ENCODE results near the gene LYRM2. TPM values are rescaled to one million over a fixed set of nuclear protein-coding genes. Genes with fewer than 3 reads are reported as not detected.

The LYRM2 gene
- total RNA-seq, 1 experiment from 2014 or later: 10.5 TPM

DNA sequence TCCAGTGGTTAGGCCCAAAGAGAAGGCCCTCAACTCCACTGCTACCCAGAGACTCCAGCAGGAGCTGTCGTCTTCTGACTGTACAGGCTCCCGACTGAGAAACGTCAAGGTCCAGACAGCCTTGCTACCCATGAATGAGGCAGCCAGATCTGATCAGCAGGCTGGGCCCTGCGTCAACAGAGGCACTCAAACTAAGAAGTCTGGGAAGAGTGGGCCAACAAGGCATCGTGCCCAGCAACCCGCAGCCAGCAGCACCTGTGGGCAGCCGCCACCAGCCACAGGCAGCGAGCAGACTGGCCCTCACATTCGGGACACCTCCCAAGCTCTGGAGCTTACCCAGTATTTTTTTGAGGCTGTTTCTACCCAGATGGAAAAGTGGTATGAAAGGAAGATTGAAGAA is 8.1 kb downstream of the LYRM2 start:
- no peaks in the 10 kb centered on the region for H3K9me2 ChIP-seq (replicated peaks; ENCODE audit: low read length)
- no peaks in the 10 kb centered on the region for H3K9me3 ChIP-seq (ENCODE audit: low read length)
- H3K9ac ChIP-seq (ENCODE audit: low read length): no peak overlapping the region
- no peaks in the 10 kb centered on the region for H3K36me3 ChIP-seq (ENCODE audit: low read depth, low read length)
- CTCF ChIA-PET: no interaction called here
- intact Hi-C loops (cut with micrococcal nuclease): no loop called here
- no peaks in the 10 kb centered on the region for H3F3A ChIP-seq (ENCODE audit: low read length, unreplicated experiment)
- H4K20me1 ChIP-seq (ENCODE audit: low read length): no peaks in the 10 kb centered on the region
- TF ChIP-seq, protein P1, sequence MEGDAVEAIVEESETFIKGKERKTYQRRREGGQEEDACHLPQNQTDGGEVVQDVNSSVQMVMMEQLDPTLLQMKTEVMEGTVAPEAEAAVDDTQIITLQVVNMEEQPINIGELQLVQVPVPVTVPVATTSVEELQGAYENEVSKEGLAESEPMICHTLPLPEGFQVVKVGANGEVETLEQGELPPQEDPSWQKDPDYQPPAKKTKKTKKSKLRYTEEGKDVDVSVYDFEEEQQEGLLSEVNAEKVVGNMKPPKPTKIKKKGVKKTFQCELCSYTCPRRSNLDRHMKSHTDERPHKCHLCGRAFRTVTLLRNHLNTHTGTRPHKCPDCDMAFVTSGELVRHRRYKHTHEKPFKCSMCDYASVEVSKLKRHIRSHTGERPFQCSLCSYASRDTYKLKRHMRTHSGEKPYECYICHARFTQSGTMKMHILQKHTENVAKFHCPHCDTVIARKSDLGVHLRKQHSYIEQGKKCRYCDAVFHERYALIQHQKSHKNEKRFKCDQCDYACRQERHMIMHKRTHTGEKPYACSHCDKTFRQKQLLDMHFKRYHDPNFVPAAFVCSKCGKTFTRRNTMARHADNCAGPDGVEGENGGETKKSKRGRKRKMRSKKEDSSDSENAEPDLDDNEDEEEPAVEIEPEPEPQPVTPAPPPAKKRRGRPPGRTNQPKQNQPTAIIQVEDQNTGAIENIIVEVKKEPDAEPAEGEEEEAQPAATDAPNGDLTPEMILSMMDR (conservative IDR thresholded peaks at IDR 0.05; ENCODE audit: low read depth, low read length): no peak
- TF ChIP-seq EZH2phosphoT487 (IDR thresholded peaks at IDR 0.05; ENCODE audit: borderline replicate concordance, low read length) (no peak), EZH2 (IDR thresholded peaks at IDR 0.05; ENCODE audit: low read length, unreplicated experiment) (no peak)
- BruUV-seq (replicated peaks): no TSS peak
- no peaks in the 10 kb centered on the region for H3K4me1 ChIP-seq (ENCODE audit: insufficient read depth, low read length)
- DNase-seq (no peak), ATAC-seq (no peak)
- no peak overlapping the region for H3K27ac ChIP-seq (ENCODE audit: low read length)
- POLR2A ChIA-PET (ENCODE audit: unreplicated experiment): no interaction called here
- H3K4me3 ChIP-seq (ENCODE audit: low read length): no peak overlapping the region
- H3K4me2 ChIP-seq (ENCODE audit: low read length): no peak overlapping the region
- no peaks in the 10 kb centered on the region for H3K27me3 ChIP-seq (ENCODE audit: low read length)
- H3K79me2 ChIP-seq (ENCODE audit: low read length): no peaks in the 10 kb centered on the region
- H2AFZ ChIP-seq (ENCODE audit: low read length): no peak overlapping the region

DNA sequence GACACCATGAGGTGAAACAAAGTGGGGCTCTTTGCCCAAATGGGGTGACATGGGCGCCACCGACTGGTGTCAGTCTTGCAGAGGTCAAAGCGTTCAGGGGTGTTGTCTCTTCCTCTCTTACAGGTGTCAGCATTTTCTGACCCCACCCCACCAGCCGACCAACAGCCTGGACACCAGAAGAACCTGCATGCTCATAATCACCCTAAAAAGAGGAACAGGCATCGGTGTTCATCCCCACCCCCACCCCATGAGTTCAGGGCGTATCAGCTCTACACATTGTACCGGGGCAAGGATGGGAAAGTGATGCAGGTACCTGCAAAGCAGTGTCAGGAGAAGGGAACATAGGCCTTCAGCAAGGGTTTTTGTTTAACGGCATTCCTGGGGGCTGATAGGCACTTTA is 14.8 kb downstream of the LYRM2 start:
- Histone ChIP-seq H3F3A (ENCODE audit: low read length, unreplicated experiment) (no peaks in the 10 kb centered on the region), H3K4me1 (ENCODE audit: insufficient read depth, low read length) (no peaks in the 10 kb centered on the region), H3K79me2 (ENCODE audit: low read length) (no peaks in the 10 kb centered on the region), H3K9ac (ENCODE audit: low read length) (no peak overlapping the region), H3K4me3 (ENCODE audit: low read length) (no peak overlapping the region), H3K27me3 (ENCODE audit: low read length) (no peaks in the 10 kb centered on the region), H3K9me3 (ENCODE audit: low read length) (no peaks in the 10 kb centered on the region), H3K27ac (ENCODE audit: low read length) (no peak overlapping the region), H3K4me2 (ENCODE audit: low read length) (no peak overlapping the region), H3K36me3 (ENCODE audit: low read depth, low read length) (no peaks in the 10 kb centered on the region), H4K20me1 (ENCODE audit: low read length) (no peaks in the 10 kb centered on the region), H2AFZ (ENCODE audit: low read length) (no peak overlapping the region), H3K9me2 (replicated peaks; ENCODE audit: low read length) (no peaks in the 10 kb centered on the region)
- ATAC-seq (no peak), DNase-seq (no peak)
- CTCF ChIA-PET: no interaction called here
- BruUV-seq (replicated peaks): no TSS peak
- POLR2A ChIA-PET (ENCODE audit: unreplicated experiment): no interaction called here
- TF ChIP-seq EZH2phosphoT487 (IDR thresholded peaks at IDR 0.05; ENCODE audit: borderline replicate concordance, low read length) (no peak), EZH2 (IDR thresholded peaks at IDR 0.05; ENCODE audit: low read length, unreplicated experiment) (no peak)
- TF ChIP-seq, protein P1 (conservative IDR thresholded peaks at IDR 0.05; ENCODE audit: low read depth, low read length): no peak
- intact Hi-C loops (cut with micrococcal nuclease): no loop called here

DNA sequence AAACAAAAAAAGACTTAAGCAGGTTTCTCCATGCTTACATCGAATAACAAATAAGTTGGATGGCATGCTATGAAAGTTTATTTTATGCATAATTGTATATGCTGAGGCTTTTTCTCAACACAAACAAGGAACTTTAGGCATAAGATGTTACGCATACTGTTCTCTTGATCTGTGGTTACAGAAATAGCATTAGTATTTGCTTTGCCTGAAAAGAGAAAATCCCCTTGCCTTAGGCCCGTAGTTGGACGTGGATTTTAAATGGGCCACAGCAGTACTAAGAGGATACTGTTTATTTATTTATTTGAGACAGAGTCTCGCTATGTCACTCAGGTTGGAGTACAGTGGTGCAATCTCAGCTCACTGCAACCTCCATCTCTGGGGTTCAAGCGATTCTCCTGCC is 19.0 kb downstream of the LYRM2 start:
- Histone ChIP-seq H3K79me2 (ENCODE audit: low read length) (no peaks in the 10 kb centered on the region), H4K20me1 (ENCODE audit: low read length) (no peaks in the 10 kb centered on the region), H3K36me3 (ENCODE audit: low read depth, low read length) (no peaks in the 10 kb centered on the region), H3K4me2 (ENCODE audit: low read length) (no peak overlapping the region), H3K27ac (ENCODE audit: low read length) (no peak overlapping the region), H3K4me1 (ENCODE audit: insufficient read depth, low read length) (no peaks in the 10 kb centered on the region), H3K9ac (ENCODE audit: low read length) (no peak overlapping the region), H3K9me2 (replicated peaks; ENCODE audit: low read length) (no peaks in the 10 kb centered on the region), H3F3A (ENCODE audit: low read length, unreplicated experiment) (no peaks in the 10 kb centered on the region), H3K4me3 (ENCODE audit: low read length) (no peak overlapping the region), H3K9me3 (ENCODE audit: low read length) (no peaks in the 10 kb centered on the region), H2AFZ (ENCODE audit: low read length) (no peak overlapping the region), H3K27me3 (ENCODE audit: low read length) (no peaks in the 10 kb centered on the region)
- ChIA-PET CTCF (no interaction called here), POLR2A (ENCODE audit: unreplicated experiment) (no interaction called here)
- TF ChIP-seq, protein P1 (conservative IDR thresholded peaks at IDR 0.05; ENCODE audit: low read depth, low read length): no peak
- TF ChIP-seq EZH2 (IDR thresholded peaks at IDR 0.05; ENCODE audit: low read length, unreplicated experiment) (no peak), EZH2phosphoT487 (IDR thresholded peaks at IDR 0.05; ENCODE audit: borderline replicate concordance, low read length) (no peak)
- ATAC-seq (no peak), DNase-seq (no peak)
- intact Hi-C loops (cut with micrococcal nuclease): no loop called here
- no TSS peak for BruUV-seq (replicated peaks)

Measured in PC-3 (cell line).